GM12864 (cell line): Measurements from ENCODE around the gene HCK.

ENCODE experiments used
- DNase-seq: peaks from one replicate; pipeline ENCODE4 v3.0.0-alpha.2; 2011; ENCODE audit warnings: low read depth
- H3K4me3 ChIP-seq: 2 replicates; pipeline ENCODE4 v1.5.1; 2011; ENCODE audit warnings: mild to moderate bottlenecking, low read depth, low read length, control low read depth
- CTCF ChIP-seq: IDR thresholded peaks from 2 replicates; pipeline ENCODE4 v1.5.1; 2011; ENCODE audit warnings: low read depth, mild to moderate bottlenecking, moderate library complexity, low read length, control low read depth, inconsistent platforms; ENCODE audit errors: missing control alignments

HCK gene

DNA sequence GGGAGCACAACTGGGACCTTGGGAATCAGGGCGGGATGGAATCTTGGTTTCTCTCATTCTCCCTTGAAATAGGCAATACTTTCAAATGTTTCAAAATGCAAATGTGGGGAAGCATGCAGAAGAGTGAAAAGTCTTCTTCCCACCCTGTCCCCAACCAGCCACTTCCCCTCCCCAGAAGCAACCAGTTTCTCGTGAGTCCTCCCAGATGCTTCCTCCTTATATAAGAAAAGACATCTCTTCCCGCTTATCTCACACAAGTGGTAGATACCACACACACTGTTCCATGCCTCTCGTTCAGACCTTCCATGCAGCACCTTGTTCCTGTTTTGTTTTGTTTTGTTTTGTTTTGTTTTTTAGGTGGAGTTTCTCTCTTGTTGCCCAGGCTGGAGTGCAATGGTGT, 25.1 kb downstream of the HCK start:
- DNase-seq, result no peak
- TF ChIP-seq CTCF, result no peak
- H3K4me3 ChIP-seq, result no peak overlapping the region

- TF ChIP-seq CTCF, result no peak
- H3K4me3 ChIP-seq, result no peak overlapping the region
- no peak for DNase-seq
These were observed 26.3 kb downstream of the HCK start for GRCh38 chr20:32078322-32078721.

- DNase-seq, result no peak
- H3K4me3 ChIP-seq, result no peak overlapping the region
- no peak for TF ChIP-seq CTCF
These were observed 26.7 kb downstream of the HCK start for GRCh38 chr20:32078791-32079190.

- no peak for TF ChIP-seq CTCF
- no peak overlapping the region for H3K4me3 ChIP-seq
- no peak for DNase-seq
These were observed 27.6 kb downstream of the HCK start for GRCh38 chr20:32079655-32080109.

GRCh38 chr20:32080783-32081182, 28.7 kb downstream of the HCK start:
- H3K4me3 ChIP-seq, result no peak overlapping the region
- DNase-seq, result no peak
- TF ChIP-seq CTCF, result no peak

DNA sequence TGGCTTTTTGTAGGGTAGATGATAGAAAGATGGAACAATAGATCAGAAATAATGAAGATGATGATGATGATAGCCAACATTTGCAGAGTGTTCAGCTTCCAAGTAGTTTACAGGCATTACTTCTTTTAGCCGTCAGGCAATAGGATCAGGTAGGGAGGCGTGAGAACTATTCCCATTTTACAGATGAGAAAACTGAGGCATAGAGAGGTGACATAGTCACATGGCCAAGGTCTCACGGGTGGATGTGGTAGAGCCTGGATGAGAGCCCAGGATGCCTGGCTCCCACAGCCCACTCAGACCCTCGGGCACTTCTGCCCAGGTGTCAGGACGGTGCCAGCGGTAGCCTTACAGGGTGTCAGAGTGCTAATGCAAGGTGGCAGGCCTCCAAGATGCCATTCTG, 31.4 kb downstream of the HCK start:
- no peak overlapping the region for H3K4me3 ChIP-seq
- no peak for DNase-seq
- TF ChIP-seq CTCF, result no peak

DNA sequence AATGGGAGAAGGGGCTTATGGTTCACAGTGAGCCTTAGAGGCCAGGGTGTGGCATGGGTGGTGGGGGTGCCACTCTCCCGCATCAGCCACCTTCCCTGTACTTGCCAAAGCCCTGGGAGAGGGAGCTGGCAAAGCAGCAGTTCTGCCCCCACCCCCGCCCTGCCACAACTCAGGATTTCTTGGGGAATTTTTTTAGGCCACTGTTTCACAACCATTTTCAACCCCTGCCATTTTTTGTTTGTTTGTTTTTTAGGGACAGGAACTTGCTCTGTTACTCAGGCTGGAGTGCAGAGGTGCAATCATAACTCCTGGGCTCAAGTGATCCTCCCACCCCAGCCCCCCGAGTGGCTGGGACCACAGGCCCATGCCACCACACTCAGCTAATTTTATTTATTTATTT, 35.0 kb downstream of the HCK start:
- no peak overlapping the region for H3K4me3 ChIP-seq
- no peak for DNase-seq
- no peak for TF ChIP-seq CTCF
